ENCODE measurements around the gene LMO7.

Gene LMO7

DNA sequence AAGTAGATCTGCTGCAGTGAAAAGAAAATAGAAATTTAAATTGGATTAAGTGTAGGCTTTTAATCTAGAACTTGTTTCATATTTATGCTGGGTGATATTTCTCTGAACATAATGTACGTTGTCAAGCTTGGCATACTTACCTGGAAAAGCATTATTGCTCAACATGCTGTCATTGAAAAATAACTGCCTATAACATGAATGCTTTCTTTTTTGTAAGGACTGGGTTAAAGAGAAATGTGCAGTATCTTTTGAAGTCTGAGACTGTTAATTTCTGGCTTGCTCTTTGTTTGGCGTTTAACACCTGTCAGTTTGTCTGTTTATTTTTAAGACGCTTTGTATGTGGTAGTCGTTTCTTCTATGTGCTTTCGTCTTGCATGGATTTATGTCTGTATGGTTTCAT, 175.2 kb downstream of the LMO7 start:
- DNase-seq = no peak

DNA sequence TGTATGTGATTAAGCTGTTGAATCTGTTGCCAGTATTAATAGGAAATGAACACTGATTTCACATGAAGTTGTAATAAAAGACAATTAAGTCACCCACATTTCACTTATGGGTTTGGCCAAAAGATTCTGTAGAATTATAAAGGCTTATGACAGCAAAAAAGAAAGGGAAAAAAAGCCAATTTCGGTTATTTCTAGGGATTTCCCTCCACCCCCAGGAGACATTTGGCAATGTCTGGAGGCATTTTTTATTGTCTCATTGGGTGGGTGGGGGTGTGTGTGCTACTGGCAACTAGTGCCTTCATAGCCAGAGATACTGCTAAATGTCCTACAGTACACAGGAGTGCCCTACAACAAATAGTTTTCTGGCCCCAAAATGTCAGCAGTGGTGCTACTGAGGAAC, 175.7 kb downstream of the LMO7 start:
- DNase-seq = no peak

DNA sequence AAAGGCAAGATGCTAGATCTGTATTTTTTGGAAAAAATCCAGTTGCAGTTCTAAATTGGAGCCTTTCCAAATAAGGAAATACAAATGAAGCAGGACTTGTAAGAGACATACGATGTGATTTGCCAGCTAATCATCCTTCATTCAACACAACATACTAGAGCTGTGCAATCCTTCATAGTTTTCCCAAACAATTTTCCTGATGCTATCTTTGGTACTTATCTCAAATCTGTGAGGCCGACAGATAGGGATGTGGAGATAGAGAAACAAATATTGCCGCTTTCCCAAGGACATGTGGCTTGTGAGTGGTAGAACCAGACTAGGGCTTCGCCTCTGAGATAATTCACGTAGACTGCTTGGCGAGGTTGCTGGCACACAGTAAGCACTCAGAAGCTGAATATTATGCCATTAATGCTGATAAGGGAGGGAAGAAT, 176.6 kb downstream of the LMO7 start:
- DNase-seq = no peak

DNA sequence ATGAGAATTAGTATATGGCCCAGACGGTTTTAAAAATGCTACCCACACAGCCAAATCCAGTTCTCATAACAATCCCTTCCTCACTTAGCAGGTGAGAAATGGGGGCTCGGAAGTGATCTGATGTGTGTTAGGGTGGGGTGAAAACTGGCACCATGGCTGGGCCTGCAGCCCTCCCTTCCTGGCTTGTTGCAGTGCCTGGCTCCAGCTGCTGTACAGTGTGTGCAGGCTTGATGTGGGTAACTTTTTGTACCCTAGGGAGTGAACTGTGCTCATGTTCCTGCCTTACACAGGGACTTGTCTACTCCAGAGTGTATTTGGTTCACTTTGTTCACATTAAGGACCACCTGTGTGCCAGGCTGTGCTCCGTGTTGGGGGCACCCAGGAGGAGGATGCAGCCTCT, 177.2 kb downstream of the LMO7 start:
- DNase-seq = no peak

DNA sequence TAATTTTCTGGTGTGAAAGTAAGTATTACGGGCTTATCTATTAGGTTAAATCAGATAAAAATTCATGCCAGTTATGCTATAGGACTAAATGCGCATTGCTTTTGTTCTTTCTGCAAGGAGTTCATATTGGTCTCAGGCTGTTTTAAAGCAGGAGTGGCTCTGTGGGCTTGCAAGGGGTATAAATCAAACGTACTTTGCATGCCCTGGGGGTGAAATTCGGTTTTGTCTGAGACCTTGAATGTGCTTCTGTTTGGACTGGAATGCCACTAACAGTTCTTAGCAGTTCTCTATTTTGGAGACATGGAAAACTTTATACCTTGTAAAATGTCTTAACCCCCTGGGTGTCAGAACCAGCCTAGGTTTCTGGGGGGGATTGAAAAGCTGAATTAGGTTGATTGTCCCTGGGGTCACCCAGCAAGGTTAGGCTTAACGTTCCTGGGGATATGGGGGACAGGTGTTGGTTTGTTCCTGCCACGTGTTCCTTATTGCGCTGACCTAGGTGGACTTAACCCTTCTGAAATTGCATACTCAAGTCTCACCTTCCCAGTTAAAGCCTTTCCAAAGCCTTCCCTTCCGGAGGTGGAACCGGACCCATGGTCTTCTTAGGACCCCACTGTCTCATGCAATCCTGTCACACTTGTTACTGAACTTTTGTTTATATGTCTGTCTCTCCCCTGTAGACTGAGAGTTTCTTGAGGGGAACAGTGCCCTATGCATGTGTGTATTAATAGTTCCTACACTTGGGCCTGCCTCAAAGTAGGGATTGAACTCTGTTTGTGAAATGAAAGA, 182.2 kb downstream of the LMO7 start:
- no peak for DNase-seq

DNA sequence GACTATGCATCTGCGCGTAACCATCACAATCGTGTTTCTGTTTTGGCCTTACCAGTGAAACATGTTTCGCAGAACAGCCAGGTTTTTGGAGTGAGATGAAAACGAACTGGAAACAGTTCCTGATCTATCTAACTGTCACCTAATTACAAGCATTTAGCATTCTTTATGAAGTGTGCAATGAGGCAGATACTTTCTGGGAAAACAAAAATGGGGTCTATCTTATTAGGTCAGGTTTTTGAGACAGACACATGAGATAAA, 182.8 kb downstream of the LMO7 start:
- DNase-seq = no peak

DNA sequence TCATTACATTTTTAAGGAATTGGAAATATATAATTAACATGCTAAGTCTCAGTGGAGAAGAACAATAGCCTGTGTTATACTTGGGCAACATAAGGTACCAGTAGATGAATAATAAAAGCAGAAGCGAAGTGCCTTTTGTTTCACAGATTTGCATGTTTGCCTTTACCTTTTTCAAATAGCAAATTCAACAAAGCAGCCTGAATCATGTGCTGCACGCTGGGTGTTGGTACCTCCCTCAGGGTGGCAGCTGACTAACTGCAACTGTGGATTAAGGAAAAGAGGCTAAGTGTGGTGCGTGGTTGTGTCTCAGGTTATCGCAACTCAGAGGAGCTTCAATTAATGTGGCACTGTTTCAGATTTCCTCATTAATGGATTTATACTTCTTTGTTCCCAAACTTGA, 189.0 kb downstream of the LMO7 start:
- DNase-seq = no peak

DNA sequence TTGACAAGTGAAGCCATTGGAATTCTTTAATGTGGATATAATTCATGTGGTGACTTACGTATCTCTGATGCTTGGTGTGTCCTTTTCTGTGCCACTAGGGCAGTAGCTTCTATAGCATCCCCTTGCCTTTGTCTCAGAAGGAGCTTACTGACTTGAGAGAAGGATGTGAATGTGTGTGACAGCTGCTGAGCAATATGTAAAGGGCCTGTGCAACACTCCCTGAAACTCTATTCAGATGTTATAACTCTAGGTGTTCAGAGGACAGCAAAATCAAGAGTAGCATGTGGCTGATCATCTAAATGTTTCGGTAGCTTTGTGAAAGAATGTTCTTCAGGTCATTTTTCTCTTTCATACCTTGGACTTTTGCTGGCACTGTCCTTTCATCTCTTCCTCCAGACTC, 189.5 kb downstream of the LMO7 start:
- no peak for DNase-seq

DNA sequence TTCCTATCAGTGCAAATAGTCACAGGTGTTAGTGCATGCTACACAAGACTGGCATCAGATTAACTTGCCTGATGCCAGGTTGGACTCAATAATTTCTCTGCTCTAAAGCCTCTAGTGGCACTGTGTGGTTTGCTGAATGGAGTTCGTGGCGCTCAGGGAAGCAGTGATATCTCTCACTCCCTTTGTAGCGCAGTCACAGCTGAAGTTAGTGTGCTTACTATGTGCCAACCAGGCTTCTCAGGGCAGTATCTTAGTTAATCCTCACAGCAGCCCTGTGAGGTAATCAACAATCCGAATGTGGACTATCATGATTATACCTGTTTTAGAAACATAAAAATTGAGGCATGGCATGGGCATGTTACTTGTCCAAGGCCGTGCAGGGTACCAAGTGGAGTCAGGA, 190.3 kb downstream of the LMO7 start:
- DNase-seq = no peak

DNA sequence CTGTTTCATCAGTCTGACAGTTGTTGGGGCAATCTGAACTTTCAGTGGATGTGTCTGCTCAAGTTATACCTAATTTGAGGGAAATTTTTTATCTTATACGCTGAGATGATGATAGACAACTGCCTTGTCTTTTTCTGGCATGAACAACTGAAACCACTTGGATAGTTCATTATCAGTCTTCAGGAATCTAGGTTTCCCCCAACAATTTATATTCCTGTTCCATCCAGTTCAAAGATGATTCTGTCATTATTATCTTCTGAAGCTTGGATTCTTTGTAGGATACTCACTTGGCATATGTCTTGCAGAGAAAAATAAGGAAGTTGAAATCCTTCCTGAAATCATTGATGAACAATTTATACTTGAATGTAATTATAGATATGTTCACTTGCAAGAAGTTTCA, 193.7 kb downstream of the LMO7 start:
- no peak for DNase-seq

DNA sequence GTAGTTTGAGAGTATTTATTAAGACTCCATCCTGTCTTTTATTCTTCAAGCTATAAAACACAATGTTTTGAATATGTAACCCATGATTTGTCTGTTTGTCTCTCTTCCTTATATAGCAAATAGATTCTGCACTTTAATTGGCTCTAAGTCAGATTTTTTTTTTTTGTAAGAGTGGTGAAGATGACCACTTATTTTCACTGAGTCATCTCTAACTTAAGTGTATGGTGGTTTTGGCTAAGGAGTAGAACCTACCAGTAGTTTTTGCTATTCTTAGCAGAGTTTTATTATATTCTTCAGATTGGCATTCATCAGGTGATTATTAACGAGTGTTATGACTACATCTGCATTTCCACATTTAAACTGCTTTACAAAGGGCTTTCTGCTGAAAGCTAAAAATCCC, 194.7 kb downstream of the LMO7 start:
- DNase-seq = no peak

DNA sequence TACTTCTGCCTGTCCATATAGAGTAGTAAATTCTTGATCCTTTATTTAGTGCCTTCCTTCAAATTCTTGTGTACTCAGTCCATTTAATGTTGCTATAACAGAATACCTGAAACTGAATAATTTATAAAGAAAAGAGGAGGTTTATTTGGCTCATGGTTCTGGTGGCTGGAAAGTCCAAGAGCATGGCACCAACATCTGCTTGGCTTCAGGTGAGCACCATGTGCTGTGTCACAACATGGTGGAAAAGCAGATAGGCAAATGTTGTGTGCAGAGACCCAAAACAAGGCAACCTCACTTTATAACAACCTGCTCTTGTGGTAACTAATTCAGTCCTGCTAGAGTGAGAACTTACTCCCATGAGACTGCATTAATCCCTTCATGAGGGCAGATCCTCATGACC, 195.3 kb downstream of the LMO7 start:
- DNase-seq = no peak

DNA sequence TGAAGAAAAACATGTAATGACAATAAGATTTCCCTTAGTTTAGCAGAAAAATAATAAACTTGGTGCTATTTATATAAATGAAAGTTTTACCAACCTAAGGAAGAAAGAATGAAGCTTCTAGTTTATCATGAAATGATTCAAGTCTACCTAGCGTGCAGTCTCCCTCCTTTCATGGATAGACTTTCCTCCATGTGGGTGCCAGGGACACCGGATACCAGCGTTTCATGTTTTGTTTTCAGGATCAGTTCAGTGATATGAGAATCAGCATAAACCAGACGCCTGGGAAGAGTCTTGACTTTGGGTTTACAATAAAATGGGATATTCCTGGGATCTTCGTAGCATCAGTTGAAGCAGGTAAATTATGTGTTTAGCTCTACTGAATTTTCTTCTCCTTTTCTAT, 196.7 kb downstream of the LMO7 start:
- DNase-seq = no peak

DNA sequence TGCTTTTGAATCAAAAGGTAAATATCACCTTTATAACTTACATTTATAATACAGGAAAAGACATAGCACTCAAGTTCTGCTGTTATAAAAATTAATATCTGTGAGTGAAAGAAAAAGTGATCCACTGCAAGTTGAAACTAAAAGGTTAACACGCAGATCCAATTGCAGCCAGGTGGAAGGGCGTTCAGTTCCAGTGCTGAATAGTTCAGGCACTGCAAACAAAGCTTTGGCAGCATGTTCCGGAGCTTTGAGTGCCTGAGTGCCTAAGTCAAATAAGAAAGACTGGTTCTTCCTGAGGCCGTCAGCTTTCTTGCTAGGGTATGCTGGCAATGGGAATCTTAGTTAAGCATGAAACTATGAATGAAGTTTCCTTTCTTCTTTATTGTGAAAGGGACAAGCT, 200.3 kb downstream of the LMO7 start:
- DNase-seq = no peak

DNA sequence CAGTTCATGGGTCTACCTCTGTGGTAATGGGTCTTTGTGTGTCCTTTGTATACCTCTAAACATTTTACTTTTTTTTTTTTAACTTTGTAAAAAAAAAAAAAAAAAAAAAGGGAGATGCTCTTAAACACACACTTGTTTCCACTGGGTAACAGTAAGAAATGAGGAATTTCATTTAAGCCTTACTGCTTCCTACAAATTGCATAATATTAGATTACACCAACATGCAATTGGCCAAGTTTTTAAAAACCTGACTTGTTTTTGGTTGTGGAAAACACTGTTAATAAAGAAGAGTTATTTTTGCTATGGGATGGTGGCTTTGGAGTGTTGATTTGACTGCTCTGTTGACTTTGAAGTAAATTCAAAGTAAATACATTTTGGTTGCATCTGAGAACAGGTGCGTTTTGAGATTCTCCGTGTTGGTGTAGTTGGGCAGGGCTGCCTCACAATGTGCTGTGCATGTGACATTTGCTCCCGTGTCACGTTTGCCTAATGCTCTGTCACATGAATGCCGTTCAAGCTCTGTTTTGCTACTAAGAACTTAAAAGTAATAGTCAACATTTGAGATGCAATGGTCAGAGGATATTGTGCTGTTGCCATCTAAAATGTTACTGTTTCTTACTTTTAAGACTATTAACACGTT, 202.4 kb downstream of the LMO7 start:
- DNase-seq = no peak

DNA sequence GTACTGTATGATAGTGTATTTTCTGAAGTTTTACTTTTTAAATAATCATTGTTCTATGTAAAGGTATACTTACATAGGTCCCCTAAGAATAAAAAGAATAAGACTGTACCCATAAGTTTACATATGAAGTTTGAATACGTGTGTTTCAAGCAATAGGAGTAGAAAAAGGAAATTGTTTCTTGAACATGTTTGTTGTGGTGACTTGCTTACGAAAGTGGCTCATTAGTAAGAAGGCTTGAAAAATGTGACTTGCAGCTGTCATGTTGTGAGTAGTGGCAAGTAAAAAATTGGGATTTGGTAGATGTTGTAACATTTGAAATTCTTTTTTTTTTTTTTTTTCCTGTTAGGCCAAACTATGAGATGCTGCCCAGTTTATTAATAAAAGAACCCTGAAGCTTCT, 203.3 kb downstream of the LMO7 start:
- DNase-seq = no peak

DNA sequence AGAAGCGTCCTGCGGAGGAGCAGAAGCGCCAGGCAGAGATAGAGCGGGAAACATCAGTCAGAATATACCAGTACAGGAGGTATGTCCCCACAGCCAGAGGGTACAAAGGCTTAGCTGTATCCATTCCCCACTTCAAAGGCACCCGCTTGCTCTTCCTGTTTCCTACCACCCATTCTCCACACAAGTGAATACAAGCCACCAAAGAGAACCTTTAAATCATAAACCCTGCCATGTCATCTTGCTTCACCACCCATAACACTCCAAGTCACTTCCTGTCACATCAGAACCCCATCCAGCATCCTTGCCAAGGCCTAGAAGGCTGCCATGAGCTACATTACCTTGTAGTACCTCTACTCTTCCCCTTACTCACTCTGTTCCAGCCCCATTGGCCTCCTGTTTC, 205.8 kb downstream of the LMO7 start:
- DNase-seq = no peak

DNA sequence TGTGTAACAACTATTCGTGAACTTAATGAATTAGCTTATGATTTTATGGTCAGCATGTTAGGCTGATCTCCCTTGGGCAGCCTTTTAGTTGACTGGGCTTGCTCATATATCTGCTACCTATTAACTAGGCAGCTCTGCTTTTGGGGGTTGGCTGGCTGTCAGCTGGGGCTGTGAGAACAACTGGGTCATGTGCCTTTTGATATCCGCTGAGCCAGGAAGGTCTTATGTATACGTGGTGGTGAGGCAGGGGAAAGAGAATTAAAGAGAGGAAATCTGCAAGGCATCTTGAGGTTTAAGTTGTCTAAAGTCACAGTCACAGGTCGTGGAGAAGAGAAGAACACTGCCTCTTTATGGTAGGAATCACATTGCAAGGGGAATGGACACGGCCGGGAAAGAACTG, 206.9 kb downstream of the LMO7 start:
- no peak for DNase-seq

DNA sequence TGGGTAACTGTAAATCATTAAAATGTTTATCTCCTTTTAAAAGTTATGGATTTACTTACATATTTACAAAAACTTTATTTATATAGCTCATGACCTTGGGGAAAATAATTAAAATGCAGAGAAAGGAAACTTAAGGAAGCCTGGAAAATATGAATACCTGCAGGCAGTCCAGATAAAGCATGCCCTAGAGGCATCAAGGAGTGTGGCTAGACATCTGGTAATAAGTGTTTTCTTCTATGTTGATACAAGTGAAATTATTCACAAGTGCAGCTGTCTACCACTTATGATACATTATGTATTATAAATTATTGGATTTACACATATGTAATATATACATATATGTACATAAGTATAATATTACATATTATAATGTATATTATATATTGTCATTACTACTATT, 207.9 kb downstream of the LMO7 start:
- no peak for DNase-seq

DNA sequence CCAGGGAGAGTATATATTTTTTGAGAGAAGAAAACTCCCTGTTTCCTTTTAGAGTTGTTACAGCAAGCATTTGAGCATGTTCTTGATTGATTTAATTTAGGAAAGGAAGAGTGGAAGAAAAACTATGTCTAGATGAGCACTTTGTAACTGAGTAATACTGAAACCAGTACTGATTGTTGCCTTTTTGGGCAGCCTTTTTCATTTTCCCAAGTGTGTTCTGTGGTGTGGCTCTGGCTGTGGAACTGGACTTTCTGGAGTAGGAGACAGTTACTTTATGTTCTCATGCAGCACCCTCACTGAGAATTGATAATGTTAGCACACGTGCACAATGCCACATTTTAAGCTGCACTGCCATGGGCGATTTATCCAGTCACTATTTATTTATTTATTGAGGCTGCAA, 211.5 kb downstream of the LMO7 start:
- no peak for DNase-seq

DNA sequence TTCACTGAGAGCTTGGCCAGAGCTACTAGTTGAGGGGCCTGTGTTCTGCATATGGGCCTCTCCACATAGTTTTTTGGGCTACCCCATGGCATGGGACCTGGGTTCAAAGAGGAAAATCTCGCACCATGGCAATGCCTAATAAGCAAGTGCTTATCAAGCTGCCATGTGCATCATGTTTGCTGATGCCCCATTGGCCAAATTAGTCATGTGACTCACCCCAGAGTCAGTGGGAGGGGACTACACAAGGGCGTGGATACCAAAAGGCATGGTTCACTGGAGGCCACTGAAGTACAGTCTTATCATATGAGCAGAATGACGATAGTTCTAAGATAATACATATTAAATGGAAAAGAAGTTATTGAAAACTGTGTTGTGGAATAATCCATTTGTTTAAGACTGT, 214.8 kb downstream of the LMO7 start:
- DNase-seq = no peak

DNA sequence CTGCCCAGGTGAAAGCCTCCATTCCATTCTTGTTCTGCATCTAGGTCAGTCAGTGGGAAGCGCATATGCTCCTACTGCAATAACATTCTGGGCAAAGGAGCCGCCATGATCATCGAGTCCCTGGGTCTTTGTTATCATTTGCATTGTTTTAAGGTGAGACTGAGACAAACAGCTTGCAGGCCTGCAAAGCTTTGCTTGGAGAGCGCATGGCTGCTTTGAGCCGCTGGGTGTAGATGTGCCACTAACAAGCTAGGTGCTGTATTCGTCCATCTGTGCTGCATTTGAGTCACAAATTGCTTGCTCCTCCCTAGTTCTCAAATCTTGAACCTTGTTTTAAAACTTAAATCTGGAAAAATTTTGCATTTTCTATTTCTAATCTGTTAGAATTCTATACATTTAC, 219.1 kb downstream of the LMO7 start:
- DNase-seq = no peak

DNA sequence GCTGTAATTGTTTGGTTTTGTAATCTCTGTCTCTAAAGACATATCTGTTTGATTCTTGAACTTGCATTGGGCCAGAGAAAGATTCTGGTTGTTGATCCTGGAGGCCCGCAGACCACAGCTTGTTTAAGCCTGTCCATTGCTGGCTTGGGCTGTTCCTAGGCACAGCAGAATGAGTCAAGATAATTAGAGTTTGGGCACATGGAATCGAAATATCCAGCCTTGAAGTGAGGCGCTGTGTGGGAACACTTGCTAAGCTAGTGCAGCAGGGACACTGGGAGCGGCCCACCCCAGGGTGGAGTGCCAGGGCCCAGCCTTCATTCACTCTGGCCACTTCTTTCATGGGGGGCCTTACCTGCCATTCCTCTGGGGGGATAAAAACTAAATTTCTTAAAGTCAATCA, 219.7 kb downstream of the LMO7 start:
- DNase-seq = no peak

DNA sequence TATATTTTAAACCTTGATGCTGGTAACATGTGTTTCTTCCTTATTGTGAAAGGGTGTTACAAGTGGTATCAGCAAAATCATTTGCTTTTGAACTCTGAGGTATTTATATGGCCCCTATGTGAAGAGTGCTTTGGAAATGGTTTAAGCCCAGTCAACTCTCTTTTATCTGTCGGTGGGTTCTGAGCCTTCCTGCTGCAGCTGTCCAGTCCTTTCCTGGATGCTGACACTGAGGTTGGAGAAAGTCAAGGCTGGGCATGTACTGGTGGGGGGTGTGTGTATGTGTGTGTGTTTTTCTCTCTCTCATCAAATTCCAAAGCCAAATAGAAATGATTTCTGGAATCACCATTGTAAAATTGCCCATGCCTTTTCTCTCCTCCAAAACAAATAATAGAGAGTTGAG, 221.2 kb downstream of the LMO7 start:
- DNase-seq = no peak

DNA sequence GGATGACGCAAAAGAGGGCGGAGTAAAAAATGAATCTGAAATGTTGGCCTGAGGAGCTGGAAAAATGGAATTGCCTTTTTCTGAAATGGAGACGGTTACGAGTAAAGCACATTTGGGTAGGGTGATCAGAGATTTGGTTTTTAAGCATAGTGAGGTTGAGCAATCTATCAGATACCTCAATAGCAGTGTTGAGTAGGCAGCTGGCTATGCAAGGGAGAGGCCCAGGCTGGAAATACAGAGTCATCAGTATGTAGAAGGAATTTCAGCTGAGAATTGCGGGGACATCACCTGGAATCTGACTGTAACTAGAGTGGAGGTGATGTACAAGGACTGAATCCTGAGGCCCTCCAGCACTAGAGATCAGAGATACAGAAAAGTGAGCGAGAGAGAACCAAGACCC, 224.8 kb downstream of the LMO7 start:
- DNase-seq = no peak
